Neural cell (in vitro differentiated cells): Measurements from ENCODE around the gene KANK4. TPM values are rescaled to one million over a fixed set of nuclear protein-coding genes. Genes with fewer than 3 reads are reported as not detected.

Experiments used
- H2AFZ ChIP-seq: fragments of 200-600, 300-800 bp; sonication (generic), shearing (Covaris generic); 2 replicates; pipeline ENCODE4 v1.6.0; 2014; ENCODE audit warnings: low read depth, mild to moderate bottlenecking, antibody characterized with exemption, low read length, moderate library complexity
- H3F3A ChIP-seq: fragments of 200-600 bp; shearing (Covaris generic); 2 replicates; pipeline ENCODE4 v1.6.1; 2016; ENCODE audit warnings: mild to moderate bottlenecking, moderate library complexity, mixed read lengths, antibody characterized with exemption, low read length; ENCODE audit not compliant: insufficient read depth, poor library complexity, severe bottlenecking
- H3K27ac ChIP-seq: fragments of 200-600, 300-800 bp; sonication (generic), shearing (Covaris generic); 2 replicates; pipeline ENCODE4 v1.5.1; 2014; ENCODE audit warnings: mild to moderate bottlenecking, low read length, moderate library complexity
- H3K27me3 ChIP-seq: fragments of 300-800, 200-600 bp; sonication (generic), shearing (Covaris generic); 2 replicates; pipeline ENCODE4 v1.6.0; 2014; ENCODE audit warnings: mild to moderate bottlenecking, low read depth, low read length, moderate library complexity; ENCODE audit not compliant: insufficient read depth
- H3K36me3 ChIP-seq: fragments of 300-800, 200-600 bp; sonication (generic), shearing (Covaris generic); 2 replicates; pipeline ENCODE4 v1.5.1; 2014; ENCODE audit warnings: mild to moderate bottlenecking, antibody characterized with exemption, low read length, moderate library complexity; ENCODE audit not compliant: insufficient read depth
- H3K4me2 ChIP-seq: fragments of 300-800, 200-600 bp; sonication (generic), shearing (Covaris generic); 2 replicates; pipeline ENCODE4 v1.6.0; 2014; ENCODE audit warnings: mild to moderate bottlenecking, low read length
- H3K4me3 ChIP-seq: fragments of 300-800, 200-600 bp; sonication (generic), shearing (Covaris generic); 2 replicates; pipeline ENCODE4 v1.5.1; 2014; ENCODE audit warnings: mild to moderate bottlenecking, low read length, moderate library complexity
- H3K79me2 ChIP-seq: fragments of 200-600 bp; shearing (Covaris generic); replicated peaks from 2 replicates; pipeline ENCODE4 v1.6.0; 2014; ENCODE audit warnings: mild to moderate bottlenecking, low read length, moderate library complexity; ENCODE audit not compliant: insufficient read depth
- H3K9ac ChIP-seq: fragments of 300-800, 200-600 bp; sonication (generic), shearing (Covaris generic); 2 replicates; pipeline ENCODE4 v1.6.1; 2016; ENCODE audit warnings: mild to moderate bottlenecking, low read length, mixed read lengths
- H3K9me2 ChIP-seq: fragments of 200-600 bp; shearing (Covaris generic); 2 replicates; pipeline ENCODE4 v1.6.1; 2016; ENCODE audit warnings: mild to moderate bottlenecking, low read length, mixed read lengths; ENCODE audit not compliant: insufficient read depth
- H3K9me3 ChIP-seq: fragments of 200-600, 300-800 bp; sonication (generic), shearing (Covaris generic); 2 replicates; pipeline ENCODE4 v1.6.1; 2016; ENCODE audit warnings: mild to moderate bottlenecking, mixed run types, low read length, moderate library complexity, mixed read lengths
- H4K20me1 ChIP-seq: fragments of 200-600 bp; shearing (Covaris generic); 2 replicates; pipeline ENCODE4 v1.6.1; 2016; ENCODE audit warnings: mild to moderate bottlenecking, mixed run types; ENCODE audit not compliant: insufficient read depth
- CTCF ChIP-seq: fragments of 450-650 bp; IDR thresholded peaks from 2 replicates; pipeline ENCODE4 v1.5.1; 2014; ENCODE audit warnings: antibody characterized with exemption, mild to moderate bottlenecking, moderate library complexity; ENCODE audit not compliant: poor library complexity, severe bottlenecking
- EP300 ChIP-seq: fragments of 450-650 bp; conservative IDR thresholded peaks from 2 replicates; pipeline ENCODE4 v1.6.1; 2014; ENCODE audit warnings: antibody characterized with exemption, mild to moderate bottlenecking, moderate library complexity; ENCODE audit not compliant: poor library complexity, severe bottlenecking
- EZH2 ChIP-seq: fragments of 200-600, 300-800 bp; shearing (Covaris generic), sonication (generic); IDR thresholded peaks from 2 replicates; pipeline ENCODE4 v1.6.1; 2014; ENCODE audit warnings: antibody characterized with exemption, low read length, borderline replicate concordance, mild to moderate bottlenecking; ENCODE audit not compliant: insufficient read depth, poor library complexity, severe bottlenecking
- MXI1 ChIP-seq: fragments of 450-650 bp; conservative IDR thresholded peaks from 2 replicates; pipeline ENCODE4 v1.6.1; 2014; ENCODE audit warnings: antibody characterized with exemption, mild to moderate bottlenecking; ENCODE audit not compliant: poor library complexity, severe bottlenecking
- POLR2AphosphoS5 ChIP-seq: IDR thresholded peaks from 2 replicates; pipeline ENCODE4 v1.6.1; 2012
- RAD21 ChIP-seq: fragments of 450-650 bp; conservative IDR thresholded peaks from 2 replicates; pipeline ENCODE4 v1.6.1; 2014; ENCODE audit warnings: antibody characterized with exemption, mild to moderate bottlenecking, moderate library complexity
- REST ChIP-seq: IDR thresholded peaks from 2 replicates; pipeline ENCODE4 v1.6.1; 2012; ENCODE audit warnings: borderline replicate concordance
- SMC3 ChIP-seq: fragments of 450-650 bp; conservative IDR thresholded peaks from 2 replicates; pipeline ENCODE4 v1.6.1; 2014; ENCODE audit warnings: antibody characterized with exemption, mild to moderate bottlenecking, moderate library complexity; ENCODE audit not compliant: poor library complexity
- TAF1 ChIP-seq: IDR thresholded peaks from 2 replicates; pipeline ENCODE4 v1.6.1; 2012; ENCODE audit warnings: low read depth
- polyA plus RNA-seq: library from polyadenylated mRNA; depleted of rRNA; stranded (reverse); fragments of >200 nt; gene quantifications from 2 replicates; pipeline ENCODE4 v1.2.3, GENCODE V29; 2014

KANK4 gene
- polyA plus RNA-seq, 1 donor from 2014 or later: 0.25 TPM

- Histone ChIP-seq H3K9me3 (no peaks in the 10 kb centered on the region), H3K4me3 (no peak overlapping the region), H3K27me3 (no peaks in the 10 kb centered on the region), H3K79me2 (no peaks in the 10 kb centered on the region), H4K20me1 (no peaks in the 10 kb centered on the region), H3K27ac (no peak overlapping the region), H3K4me2 (no peak overlapping the region), H3K9me2 (no peaks in the 10 kb centered on the region), H3F3A (no peaks in the 10 kb centered on the region), H2AFZ (no peak overlapping the region), H3K36me3 (no peaks in the 10 kb centered on the region), H3K9ac (no peak overlapping the region)
- no peak for TF ChIP-seq EP300
- TF ChIP-seq CTCF: no peak
- TF ChIP-seq TAF1: no peak
- TF ChIP-seq SMC3: no peak
- no peak for TF ChIP-seq RAD21
- no peak for TF ChIP-seq REST
- TF ChIP-seq EZH2: no peak
Observed at GRCh38 chr1:62337706-62338631, 18.7 kb upstream of the KANK4 start.

GRCh38 chr1:62336995-62337705 is 17.9 kb upstream of the KANK4 start:
- Histone ChIP-seq H3K36me3 (no peaks in the 10 kb centered on the region), H3K79me2 (no peaks in the 10 kb centered on the region), H3K9ac (no peak overlapping the region), H3K9me3 (no peaks in the 10 kb centered on the region), H3K9me2 (no peaks in the 10 kb centered on the region), H3K4me3 (no peak overlapping the region), H3K27me3 (no peaks in the 10 kb centered on the region), H2AFZ (no peak overlapping the region), H4K20me1 (no peaks in the 10 kb centered on the region), H3K4me2 (no peak overlapping the region), H3F3A (no peaks in the 10 kb centered on the region), H3K27ac (no peak overlapping the region)
- TF ChIP-seq MXI1: no peak
- TF ChIP-seq EZH2: no peak
- TF ChIP-seq POLR2AphosphoS5: no peak
- TF ChIP-seq TAF1: no peak
